Epidermal melanocyte (primary cell): ENCODE data around the gene MRGPRG.
"Not testable (repeated sequence)": the region's sequence is repeated elsewhere in the genome, so short reads cannot be mapped to it uniquely, and the experiment has no call there.

Source experiments
- DNase-seq: peaks from one replicate; pipeline ENCODE4 v3.0.0; 2011; ENCODE audit warnings: low spot score; ENCODE audit not compliant: insufficient read length

MRGPRG gene, protein sequence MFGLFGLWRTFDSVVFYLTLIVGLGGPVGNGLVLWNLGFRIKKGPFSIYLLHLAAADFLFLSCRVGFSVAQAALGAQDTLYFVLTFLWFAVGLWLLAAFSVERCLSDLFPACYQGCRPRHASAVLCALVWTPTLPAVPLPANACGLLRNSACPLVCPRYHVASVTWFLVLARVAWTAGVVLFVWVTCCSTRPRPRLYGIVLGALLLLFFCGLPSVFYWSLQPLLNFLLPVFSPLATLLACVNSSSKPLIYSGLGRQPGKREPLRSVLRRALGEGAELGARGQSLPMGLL

DNA sequence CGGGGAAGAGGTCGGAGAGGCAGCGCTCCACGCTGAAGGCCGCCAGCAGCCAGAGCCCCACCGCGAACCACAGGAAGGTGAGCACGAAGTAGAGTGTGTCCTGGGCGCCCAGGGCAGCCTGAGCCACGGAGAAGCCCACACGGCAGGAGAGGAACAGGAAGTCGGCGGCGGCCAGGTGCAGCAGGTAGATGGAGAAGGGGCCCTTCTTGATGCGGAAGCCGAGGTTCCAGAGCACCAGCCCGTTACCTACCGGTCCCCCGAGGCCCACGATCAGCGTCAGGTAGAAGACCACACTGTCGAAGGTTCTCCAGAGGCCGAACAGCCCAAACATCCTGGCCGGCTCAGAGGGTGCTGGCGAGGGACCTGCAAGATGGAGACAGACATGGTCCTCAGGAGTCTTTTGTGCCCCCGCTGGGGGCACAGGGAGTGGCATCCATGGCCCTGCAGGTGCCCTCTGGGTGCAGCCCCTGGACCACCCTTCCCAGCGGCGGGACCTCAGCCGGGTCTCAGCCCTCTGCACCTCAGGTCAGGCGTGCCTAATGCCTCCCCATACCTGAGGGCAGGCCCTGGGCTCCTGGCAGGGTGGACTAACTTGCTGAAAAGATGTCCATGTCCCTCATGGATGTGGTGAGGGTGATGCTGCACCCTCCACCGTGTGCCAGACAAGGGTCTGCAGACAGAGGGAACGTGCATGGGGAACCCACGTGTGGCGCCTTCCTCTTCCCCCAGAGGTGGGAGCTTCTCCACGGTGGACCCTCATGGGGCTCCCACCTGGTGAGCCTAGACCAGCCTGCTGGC lies at the start of gene MRGPRG:
Gene MRGPRG, minus strand, starts transcription at position 331 of the 798 bp plus-strand sequence. Its CDS starts 0 bp downstream, at position 331.
- DNase-seq = no peak

DNA sequence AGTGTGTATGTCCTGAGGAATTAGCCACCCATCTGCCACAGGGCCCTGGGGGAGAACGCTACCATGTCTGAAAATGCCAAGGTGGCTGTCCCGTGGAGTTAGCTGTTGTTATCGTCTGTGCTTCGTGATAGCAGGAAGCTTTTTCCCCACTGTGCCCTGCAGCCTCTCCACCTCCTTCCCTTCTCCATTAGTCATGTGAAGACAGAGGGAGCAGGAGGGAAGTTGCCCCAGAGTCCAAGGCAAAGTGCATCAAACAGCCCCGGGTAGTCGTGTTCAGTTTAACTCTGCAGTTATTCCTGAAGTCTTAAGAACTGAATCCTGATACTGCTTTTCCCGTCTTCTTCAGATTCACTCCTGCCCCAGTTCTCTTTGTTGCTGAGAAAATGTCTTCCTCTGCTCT lies 43.9 kb upstream of the MRGPRG start:
- not testable (repeated sequence) for DNase-seq

DNA sequence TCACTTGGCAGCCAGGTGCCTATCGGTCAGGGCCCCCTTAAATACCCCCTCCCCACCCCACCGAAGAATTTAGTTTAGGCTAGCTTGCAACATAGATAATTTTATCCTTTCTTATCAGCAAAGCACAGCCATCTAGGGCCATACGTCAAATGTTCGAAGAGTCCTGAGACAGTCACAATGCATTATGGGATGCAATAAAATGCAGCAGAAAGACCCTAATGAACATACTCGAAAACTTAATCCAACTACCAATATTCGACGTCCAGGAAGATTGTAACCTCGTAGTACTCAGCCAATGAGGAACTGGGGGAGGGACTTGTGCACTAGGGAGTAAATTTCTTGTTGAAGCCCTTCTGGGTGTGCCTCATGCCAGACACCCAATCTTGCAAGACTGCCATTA lies 43.2 kb upstream of the MRGPRG start:
- not testable (repeated sequence) for DNase-seq

DNA sequence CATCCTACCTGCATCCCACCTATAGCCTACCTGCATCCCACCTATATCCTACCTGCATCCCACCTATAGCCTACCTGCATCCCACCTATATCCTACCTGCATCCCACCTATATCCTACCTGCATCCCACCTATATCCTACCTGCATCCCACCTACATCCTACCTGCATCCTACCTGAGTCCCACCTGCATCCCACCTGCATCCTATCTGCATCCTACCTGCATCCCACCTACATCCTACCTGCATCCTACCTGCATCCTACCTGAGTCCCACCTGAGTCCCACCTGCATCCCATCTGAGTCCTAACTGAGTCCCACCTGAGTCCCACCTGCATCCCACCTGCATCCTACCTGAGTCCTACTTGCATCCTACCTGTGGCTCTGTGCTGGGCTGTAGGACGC lies 38.9 kb upstream of the MRGPRG start:
- not testable (repeated sequence) for DNase-seq

DNA sequence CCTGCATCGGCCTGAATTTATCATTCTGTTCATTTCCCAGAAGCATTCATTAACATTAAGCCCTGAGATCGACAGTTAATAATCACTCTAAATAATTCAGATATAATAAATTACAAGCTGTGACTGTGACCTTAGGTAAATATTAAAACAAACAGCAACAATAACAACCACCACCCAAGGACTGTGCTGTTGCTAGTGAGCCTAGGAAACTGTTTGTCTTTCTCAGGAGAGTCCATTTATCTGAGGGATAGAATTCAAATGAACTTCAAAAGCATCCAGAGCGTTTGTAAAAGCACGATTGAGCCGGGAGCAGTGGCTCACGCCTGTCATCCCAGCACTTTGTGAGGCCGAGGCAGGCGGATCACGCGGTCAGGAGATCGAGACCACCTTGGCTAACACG lies 36.6 kb upstream of the MRGPRG start:
- DNase-seq = not testable (repeated sequence)

DNA sequence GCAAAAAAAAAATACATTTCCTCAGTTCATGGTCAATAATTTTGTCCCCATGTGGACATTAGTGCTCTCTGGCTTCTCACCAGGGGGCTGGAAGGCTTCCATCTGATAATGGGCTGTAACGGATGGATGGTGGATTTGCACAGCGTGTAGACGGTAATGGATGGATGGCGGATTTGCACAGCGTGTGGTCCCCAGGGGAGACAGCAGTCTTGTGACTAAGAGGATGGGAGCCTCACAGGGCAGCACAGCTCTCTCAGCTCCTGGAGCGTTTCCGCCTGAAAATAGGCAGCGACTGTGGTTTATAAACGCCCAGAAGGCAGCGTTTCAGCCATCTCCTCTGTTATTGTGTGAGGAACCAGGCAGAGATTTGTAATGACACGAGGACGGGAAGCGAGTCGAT lies 36.2 kb upstream of the MRGPRG start:
- not testable (repeated sequence) for DNase-seq

DNA sequence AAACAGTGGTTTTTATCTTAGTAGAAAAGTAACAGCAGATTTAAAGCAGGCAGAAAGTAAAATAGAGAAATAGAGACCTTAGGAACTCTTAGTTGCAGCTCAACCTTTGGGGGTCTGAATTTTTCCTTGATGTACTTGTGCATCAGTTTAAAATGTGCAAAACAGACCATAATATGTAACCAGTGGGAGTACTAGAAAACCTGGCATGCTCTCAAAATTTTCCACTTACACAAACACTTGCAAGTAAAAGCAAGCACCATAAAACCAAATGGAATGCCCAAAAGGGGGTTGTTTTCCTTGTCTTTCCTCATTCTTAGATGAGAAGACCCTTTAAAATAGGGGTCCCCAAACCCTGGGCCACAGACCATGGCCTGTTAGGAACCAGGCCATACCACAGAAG lies 26.5 kb upstream of the MRGPRG start:
- DNase-seq = no peak

DNA sequence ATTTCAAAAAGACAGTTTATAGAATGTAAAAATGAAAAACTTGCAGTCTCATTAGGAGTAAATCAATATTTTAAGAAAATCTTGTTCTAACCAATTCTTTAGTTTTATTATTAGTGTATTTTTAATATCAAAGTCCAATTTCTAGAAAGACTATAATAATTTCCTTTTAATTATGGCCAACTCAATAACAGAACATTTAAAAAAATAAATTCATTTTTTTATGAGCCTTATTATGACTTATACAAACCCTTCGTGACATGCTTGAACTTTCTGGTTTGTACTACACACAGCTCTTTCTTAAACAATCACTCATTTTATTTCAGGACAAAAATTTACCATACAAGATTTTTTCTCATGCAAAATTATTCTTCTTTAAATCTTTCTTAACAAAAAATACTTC lies 25.3 kb upstream of the MRGPRG start:
- no peak for DNase-seq

DNA sequence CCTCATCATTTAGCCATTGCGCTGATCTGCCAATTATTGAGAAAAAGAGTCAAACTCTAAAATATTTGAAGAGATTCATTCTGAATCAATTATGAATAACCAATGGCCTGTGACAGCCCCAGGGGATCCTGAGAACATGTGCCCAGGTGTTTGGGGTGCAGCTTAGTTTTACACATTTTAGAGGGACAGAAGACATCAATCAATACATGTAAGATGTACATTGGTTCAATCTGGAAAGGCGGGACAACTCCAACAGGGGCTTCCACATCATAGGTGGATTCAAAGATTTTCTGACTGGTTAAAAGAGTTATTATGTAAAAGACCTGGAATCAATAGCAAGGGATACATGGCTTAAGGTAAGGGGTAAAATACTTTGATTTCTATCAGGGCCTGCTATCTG lies 18.5 kb upstream of the MRGPRG start:
- no peak for DNase-seq

DNA sequence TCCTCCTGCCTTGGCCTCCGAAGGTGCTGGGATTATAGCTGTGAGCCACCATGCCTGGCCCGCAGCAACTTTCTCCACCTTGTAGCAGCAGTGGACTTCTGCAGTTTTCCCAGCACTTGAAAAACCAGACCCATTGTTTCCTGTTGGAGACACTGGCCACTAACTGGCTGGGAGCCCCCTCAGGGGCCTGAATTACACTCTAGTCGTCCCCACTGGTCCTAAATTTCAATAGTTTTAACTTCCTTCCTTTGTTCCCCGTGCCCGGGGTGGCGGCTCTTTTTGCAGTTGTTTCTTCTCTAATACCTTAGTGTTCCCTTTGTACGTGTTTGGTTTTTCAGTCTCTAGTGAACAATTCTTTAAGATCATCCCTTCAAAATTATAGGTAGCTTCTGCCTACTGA lies 16.2 kb upstream of the MRGPRG start:
- no peak for DNase-seq

DNA sequence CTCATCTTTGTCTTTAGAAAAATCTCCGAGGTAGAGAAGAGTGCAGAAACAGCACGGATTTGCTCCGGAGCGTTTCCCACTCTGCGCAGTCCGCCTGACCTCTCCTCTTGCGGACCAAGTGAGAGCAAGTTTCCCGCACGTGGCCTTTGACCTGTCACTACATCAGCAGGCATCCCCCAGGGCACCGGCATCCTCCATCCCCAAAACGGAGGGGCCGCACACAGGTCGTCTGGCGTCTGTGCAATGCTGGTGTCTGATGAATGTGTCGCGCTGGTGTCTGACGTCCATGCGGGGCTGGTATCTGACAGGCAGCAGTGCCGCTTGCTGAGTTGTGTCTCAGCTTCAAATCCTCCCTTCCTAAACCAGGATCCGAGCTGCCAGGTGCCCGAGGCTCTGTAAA lies 14.3 kb upstream of the MRGPRG start:
- no peak for DNase-seq

DNA sequence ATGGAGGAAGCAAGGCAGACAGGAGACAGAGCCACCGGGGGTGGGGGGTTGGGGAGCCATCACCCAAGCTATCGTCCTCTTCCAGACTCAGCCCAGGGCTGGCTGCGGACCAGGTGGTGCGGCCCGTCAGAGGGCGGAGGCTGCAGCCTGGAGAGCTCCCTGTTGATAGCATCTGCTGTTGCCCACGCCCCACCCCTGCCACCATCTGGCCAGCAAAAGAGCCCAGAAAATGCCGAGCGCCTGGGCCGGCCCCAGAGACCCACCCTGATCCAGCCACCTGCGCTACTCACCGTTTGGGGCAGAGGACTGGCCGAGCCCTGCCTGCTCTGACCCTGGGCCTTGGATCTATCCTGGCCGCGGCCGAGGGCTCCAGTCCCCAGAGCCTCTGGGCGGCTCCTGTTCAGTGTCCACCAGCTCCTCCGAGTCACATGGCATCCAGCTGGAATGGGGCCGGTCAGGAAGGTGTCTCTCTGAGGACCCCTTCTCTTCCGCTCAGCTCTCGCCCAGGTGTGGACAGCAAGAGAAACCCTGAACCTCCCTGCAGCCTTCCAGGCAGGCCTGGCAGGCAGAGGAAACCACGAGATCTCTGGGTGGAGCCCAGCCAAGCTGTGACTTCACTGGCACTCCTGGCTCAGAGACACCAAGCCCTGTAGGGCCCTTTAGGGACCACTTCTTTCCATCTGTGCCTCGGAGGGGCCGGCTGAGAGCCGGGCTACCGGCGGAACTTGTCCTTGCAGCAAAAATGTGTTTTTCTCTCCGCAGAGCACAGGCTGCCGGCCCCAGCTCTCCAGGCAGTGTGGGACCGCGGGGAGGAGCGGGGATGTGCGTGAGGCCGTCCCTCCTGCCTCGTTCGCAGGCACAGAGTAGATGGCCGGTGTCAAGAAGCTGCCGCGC lies 13.5 kb upstream of the MRGPRG start, which contains the start of gene MRGPRE:
Gene MRGPRE, minus strand, starts transcription at position 567 of the 894 bp plus-strand sequence. CDS start 3,618 bp downstream, outside the sequence.
- DNase-seq = no peak

DNA sequence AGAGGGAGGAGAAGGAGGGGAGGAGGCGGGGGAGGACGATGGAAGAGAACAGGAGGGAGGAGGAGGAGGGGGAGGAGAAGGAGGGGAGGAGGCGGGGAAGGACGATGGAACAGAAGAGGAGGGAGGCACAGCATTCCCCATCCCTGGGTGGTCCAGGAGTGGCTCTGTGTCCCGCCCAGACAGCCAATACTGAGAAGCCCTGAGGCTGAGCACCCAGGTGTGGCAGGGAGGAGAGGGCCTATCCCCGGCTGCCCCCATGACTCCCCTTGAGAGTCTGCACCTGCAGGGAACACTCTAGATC lies 12.9 kb upstream of the MRGPRG start:
- no peak for DNase-seq

DNA sequence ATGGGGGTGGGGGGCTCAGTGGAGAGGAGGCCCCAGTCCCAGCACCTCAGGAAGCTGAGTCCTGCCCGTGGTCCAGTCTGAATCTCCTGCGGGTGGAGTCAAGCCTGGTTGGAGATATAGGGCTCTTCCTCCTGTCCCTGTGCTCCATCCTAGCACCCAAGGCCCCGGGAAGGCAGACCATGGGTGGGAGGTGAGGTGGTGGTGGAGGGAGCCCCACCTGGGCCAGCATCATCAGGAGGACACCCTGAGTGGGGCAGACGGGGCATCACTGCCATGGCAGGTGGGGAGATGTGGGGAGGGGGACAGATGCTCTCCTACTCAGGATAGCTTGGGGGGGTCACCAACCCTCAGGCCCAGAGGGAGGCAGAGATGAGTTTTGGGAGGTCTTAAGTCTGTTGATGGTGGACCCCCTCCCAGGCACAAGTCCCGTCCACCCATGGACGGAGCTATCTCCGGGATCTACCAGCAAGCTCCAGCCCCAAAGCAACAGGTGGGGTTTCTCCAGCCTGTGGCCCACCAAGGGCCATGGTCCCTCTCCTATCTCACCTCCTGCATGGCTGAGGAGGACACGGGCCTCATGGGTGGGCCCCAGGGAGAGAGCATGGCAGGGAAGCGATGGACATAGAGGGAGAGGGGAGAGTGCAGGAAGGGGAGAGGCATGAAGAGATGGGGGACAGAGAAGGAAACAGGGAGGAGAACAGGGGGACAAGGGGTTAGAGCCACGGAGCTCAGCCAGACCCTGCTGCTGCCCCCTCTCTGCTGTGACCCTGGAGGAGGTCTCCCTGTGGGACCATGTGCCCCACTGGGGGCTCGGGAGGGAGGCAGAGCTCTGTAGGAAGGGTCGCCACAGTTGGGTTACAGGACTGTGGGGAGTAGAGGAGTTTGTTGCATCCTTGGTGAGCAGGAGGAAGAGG lies 12.3 kb upstream of the MRGPRG start:
- DNase-seq = no peak

DNA sequence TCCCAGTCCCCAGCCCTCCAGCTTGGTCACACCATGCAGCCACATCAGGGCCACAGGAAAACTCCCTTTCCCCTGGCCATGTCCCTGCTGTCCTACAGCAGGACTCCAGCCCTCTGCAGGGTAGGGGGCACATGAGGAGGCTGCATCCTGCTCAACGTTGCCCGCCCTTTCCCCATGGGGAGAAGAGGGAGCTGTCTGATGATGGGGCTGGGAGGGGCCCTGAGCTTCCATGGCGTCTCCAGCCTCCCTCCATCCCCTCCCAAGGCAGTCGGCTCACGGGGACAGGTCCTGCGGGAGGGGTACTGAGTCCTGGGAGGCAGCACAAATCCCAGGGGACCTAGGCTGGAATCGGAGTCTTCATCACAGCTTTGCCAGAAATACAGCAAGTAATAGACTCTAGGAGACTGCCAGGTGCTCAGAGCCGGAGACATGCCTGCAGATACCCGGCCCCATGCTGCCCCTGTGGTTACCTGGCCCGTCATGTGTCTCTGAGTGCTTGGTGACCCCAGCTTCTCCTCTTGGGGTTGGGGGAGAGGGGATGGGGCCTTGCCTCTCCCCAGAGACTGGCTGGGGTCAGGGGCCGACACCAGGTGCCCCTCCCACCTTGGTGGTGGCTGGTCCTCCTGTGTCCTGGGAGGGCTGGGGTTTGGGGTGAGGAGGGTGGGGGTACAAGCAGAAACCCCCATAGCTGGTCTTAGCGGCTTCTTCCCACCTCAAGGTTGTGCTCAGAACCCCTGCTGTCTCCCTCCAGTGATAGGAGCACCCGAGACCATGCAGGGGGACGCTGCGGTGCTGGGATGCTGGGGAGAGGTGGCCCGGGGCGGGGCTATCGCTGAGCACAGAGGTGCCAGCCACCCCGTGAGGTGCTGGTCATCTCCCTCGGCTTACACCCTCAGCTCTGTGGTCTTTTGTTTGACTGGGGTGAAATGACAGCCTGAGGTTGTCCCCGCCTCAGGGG lies 11.3 kb upstream of the MRGPRG start:
- DNase-seq = no peak

DNA sequence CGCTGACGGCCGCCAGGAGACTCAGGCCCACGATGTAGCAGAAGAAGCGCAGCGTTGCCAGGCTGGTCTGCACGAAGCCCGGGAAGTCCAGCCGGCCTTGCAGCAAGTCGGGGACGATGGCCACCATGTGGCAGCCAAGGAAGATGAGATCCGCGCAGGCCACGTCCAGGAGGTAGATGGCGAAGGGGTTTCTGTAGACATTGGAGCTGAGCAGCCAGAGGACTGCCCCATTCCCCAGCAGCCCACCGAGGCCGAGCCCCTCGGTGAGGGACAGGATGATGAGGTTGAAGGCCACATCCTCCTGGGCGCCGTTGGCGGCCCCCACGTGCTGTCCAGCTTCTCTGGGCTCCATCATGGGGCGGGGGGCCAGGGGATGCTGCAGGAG lies 9.8 kb upstream of the MRGPRG start:
- DNase-seq = no peak

DNA sequence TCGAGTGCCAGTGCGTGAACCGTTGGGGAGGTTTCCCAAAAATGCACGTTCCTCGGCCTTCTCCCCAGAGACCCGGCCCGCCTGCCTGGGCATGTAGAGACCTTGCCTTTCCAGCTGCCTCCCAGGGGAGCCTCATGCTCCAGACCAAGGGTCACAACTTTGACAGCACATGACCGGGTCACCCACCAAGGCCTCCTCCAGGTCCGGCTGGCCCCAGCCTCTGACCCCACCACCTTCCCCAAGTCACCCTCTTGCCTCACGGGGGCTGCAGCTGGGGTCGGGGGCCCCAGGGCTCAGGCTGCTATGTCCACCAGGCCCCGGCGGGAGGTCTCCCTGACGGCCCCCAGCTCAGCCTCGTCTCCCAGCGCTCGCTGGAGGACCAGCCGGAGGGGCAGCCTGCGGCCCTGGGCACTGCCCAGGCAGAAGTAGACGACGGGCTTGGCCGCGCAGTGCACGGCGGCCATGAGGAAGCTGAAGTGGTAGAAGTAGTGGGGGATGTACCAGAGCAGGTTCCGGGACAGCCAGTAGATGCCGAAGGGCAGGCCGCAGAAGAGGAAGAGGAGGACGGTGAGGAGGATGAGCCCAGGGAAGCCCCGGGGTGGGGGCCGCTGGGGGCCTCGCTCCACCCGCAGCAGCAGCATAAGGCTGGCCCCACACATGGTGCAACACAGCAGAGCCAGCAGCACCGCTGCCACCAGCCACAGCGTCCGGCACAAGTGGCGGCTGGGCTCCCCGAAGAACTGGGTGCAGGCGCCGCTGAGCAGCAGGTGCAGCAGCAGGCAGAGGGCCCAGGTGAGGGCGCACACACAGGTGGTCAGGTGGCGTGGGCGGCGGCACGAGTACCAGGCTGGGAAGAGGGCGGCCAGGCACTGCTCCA lies 9.2 kb upstream of the MRGPRG start:
- no peak for DNase-seq

DNA sequence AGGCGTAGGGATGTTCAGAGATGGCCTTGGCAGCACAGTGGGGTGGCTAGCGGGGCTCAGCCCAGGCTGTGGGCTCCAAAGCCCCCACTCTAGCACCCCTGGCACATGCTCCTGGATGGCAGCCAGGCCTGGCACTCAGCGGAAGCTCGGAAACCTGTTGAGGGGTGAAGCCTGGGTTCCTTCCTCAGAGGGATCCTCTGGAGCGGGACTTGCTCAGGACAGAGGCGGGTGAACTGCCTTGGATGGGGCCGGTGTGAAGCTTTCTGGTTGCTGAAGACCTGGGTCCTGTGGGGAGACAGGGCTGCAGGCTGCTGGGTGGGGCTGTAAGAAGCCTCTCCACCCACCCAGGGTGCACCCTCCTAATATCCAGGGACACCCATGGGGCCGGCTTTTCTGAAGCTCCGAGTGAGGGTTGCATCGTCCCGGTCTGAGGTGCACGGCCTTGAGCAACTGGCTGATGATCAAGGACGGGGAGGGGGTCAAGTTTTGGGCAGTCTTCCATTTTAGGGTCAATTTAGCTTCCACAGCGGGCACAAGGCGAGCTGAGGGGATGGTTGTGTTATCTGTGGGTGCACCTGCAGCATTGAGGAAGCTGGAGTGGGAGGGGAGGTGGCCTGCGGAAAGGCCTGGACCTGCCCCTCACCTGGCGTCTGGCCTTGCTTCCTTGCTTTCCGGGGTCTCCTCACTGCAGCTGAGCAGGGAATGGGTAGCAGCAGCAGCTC lies 8.4 kb upstream of the MRGPRG start:
- DNase-seq = no peak
